Stimulated activated naive CD8-positive, alpha-beta T cell treated with anti-CD3 and anti-CD28 coated beads, Interleukin-15, amount 100 ng/mL, for 72 hours (primary cell): ENCODE results near the gene GRIP2.

ENCODE experiments used
- ATAC-seq: fragments of 150-1000 bp; cut with Tn5 transposase; 2 replicates; pipeline ENCODE4 v1.10.0; 2021; ENCODE audit warnings: mild to moderate bottlenecking, moderate library complexity
- DNase-seq, 2 donors: peaks; one replicate each; pipeline ENCODE4 v3.0.0; 2021 to 2022
- H3K27ac Mint-ChIP-seq, 2 donors: one replicate each; pipeline ENCODE4 v1.8.0; 2022; ENCODE audit warnings: mild to moderate bottlenecking in 2 of 2, mixed read lengths in 2 of 2, moderate library complexity in 2 of 2
- H3K27me3 Mint-ChIP-seq: one replicate; pipeline ENCODE4 v1.8.0; 2022; ENCODE audit warnings: mixed read lengths
- H3K4me1 Mint-ChIP-seq: one replicate; pipeline ENCODE4 v1.8.0; 2022; ENCODE audit warnings: mild to moderate bottlenecking, mixed read lengths
- H3K4me3 Mint-ChIP-seq, 2 donors: one replicate each; pipeline ENCODE4 v1.8.0; 2022; ENCODE audit warnings: mild to moderate bottlenecking in 2 of 2, mixed read lengths in 2 of 2, moderate library complexity in 1 of 2
- H3K9me3 Mint-ChIP-seq, 2 donors: one replicate each; pipeline ENCODE4 v1.8.0; 2022; ENCODE audit warnings: mixed read lengths in 2 of 2

The GRIP2 gene

GRCh38 chr3:14481646-14482036, 58.5 kb downstream of the GRIP2 start:
- no peak for ATAC-seq
- Mint-ChIP-seq H3K4me3 (no peak overlapping the region), H3K27ac (peak overlapping the region in 1 of 2 donors; percentile 28)

GRCh38 chr3:14481018-14481645, 59.0 kb downstream of the GRIP2 start:
- no peaks in the 10 kb centered on the region for H3K4me1 Mint-ChIP-seq
- no peak for DNase-seq
- H3K9me3 Mint-ChIP-seq, result no peaks in the 10 kb centered on the region
- H3K27ac Mint-ChIP-seq, result peak overlapping the region; percentile 30 to 86
- no peak for ATAC-seq
- no peaks in the 10 kb centered on the region for H3K27me3 Mint-ChIP-seq
- H3K4me3 Mint-ChIP-seq, result no peak overlapping the region

More at GRCh38 chr3:14481646-14482036, 58.5 kb downstream of the GRIP2 start:
- H3K4me1 Mint-ChIP-seq, result no peaks in the 10 kb centered on the region
- H3K9me3 Mint-ChIP-seq, result no peaks in the 10 kb centered on the region
- DNase-seq, result no peak
- H3K27me3 Mint-ChIP-seq, result no peaks in the 10 kb centered on the region

DNA sequence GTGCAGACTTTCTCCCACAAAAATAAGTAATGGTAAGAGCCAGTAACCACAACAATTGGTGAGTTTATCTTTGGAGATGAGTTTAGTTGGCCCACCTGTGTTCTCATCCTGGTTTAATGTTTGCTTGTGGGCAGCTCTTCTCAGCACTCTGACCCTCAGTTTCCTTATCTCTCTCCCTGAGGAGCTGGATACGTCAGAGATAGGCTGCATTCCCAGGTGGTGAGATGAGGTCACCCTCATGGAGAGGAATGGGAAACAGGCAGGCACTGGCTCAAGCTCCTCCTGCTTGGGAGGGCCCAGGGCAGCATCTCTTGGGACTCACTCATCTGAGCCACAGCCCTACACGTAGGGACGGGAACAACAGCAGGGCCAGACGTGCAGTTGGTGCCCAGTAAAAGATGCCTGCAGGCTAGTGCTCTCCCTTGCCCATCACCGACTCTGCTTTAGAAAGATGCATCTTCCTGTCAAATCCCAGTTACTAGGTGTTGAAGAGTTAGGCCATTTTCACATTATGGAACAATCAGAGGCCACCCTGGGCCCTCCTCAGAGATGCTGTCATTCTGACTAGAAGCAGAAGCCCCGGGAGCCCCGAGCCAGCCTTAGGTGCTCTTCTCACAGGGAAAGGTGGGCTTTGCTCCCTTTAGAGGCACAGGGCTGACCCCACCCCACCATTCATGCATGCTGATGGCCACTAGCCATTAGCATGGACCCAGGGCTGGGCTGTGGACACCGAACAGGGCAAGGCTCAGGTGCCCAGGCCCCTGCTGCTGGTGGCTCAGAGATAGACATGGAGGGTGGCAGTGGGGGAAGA, 59.7 kb downstream of the GRIP2 start:
- no peak overlapping the region for H3K4me3 Mint-ChIP-seq
- no peaks in the 10 kb centered on the region for H3K9me3 Mint-ChIP-seq
- ATAC-seq, result no peak
- no peak for DNase-seq
- no peaks in the 10 kb centered on the region for H3K27me3 Mint-ChIP-seq
- no peaks in the 10 kb centered on the region for H3K4me1 Mint-ChIP-seq
- peak overlapping the region; percentile 30 to 86 for H3K27ac Mint-ChIP-seq

DNA sequence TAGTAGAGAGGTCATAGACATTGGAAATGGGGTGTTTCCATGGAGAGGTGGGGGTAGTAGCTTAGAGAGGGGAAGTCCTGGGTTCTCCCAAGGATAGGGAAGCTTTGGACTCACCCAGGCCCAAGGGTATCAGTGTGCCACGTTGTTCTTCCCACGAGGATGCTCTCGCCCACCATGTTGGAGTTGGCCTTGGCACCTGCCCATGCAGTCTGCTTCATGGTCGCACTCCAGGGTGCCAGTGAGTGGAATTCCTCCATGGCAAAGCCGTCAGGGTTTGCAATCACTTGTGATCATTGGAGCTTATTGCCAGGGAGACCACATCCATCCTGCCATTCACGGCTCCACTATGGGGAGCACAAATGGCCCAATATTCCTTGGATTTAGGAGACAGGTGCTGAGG, 60.6 kb downstream of the GRIP2 start:
- no peak for DNase-seq
- H3K4me3 Mint-ChIP-seq, result no peak overlapping the region
- no peaks in the 10 kb centered on the region for H3K4me1 Mint-ChIP-seq
- no peak overlapping the region for H3K27ac Mint-ChIP-seq
- no peak for ATAC-seq
- no peaks in the 10 kb centered on the region for H3K27me3 Mint-ChIP-seq
- no peaks in the 10 kb centered on the region for H3K9me3 Mint-ChIP-seq

DNA sequence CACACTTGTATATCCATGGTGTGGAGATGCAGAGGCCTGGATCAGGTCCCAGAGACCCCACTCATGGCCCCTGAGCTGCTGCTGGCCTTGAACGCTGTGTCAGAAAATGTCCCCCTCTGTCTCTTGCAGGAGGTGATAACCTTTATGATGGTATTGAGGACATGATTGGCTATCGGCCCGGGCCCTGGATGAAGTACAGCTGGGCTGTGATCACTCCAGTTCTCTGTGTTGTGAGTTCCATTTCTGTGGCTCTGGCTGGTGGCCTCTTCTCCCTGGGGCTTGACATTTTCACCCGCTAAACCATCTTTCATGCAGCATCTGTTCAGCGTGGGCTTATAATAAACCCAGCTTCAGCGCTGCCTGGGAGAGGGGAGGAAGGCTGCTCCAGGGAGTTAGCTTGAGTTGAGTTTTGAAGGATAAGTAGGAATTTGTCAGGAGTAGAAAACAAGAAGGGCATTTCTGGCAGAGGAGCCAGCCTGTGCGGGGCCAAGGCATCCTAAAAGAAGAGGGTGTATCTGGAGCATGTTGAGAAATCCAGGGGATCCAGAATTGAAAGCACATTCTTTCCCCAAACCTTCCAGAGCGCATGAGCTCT, 61.1 kb downstream of the GRIP2 start:
- H3K4me3 Mint-ChIP-seq, result no peak overlapping the region

DNA sequence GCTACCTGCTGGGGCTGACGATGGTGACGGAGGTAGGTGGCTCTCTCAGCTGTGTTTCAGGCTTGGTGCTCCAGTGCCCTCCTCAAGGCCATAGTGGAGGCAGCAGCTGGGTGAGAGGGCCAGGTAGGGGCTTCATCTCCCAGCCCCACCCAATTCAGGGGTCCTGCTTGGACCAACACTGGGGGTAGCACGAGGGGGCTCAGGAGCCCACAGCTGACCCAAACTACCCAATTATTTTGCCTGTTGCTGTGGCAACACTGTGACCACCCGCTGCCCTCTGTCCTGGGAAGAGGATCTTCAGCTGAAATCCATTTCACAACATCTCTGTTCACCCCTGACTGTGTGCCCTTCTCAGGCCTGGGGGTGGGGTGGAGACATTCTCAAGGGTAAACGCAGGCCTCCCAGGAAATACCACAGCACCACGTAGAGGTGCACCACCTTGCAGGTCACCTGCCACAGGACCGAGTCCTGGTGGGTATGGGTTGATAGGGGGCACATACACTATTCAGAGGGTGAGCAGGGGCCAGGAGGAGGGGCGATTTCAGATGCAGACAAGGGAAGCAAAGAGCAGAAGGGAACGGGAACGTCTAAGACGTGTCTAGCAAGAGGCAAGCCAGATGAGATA, 62.7 kb downstream of the GRIP2 start:
- H3K9me3 Mint-ChIP-seq, result no peaks in the 10 kb centered on the region
- DNase-seq (no peak), ATAC-seq (no peak)
- H3K4me3 Mint-ChIP-seq, result no peak overlapping the region
- H3K27me3 Mint-ChIP-seq, result no peaks in the 10 kb centered on the region
- H3K4me1 Mint-ChIP-seq, result no peaks in the 10 kb centered on the region
- H3K27ac Mint-ChIP-seq, result peak overlapping the region in 1 of 2 donors; percentile 50

More for the DNA sequence above, 61.1 kb downstream of the GRIP2 start:
- DNase-seq (no peak), ATAC-seq (no peak)
- H3K9me3 Mint-ChIP-seq, result no peaks in the 10 kb centered on the region
- H3K27ac Mint-ChIP-seq, result peak overlapping the region in 1 of 2 donors; percentile 3
- H3K27me3 Mint-ChIP-seq, result no peaks in the 10 kb centered on the region
- H3K4me1 Mint-ChIP-seq, result no peaks in the 10 kb centered on the region

DNA sequence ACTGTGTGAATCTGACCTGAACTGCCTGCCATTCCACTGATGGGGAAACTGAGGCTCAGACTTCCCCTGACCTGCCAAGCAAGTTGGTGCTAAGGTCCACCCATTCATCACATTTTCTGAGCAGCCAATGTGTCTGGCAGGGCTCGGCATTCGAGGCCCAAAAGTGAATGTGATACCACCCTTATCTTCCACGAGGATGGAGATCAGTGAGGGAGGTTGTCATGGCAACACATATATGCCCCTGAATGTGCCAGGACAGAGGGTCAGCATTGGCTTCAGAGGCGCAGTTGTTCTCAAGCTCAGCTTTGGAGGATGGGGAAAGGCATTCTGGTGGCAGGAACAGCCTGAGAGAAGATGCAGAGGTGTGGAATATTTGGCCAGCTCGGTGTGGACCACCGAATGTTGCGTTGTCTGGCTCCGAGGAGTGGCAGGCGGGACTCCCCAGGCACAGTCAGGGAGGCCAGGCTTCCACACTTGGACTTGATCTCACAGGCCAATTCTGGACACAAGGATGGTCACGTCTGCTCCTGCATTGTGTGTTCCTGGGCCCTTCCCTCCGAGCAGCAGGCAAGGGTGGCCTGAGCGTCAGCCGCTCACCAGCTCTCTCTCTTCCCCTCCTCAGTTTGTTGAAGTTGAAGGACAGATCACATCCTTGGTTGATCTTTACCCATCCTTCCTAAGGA, 63.4 kb downstream of the GRIP2 start:
- H3K27me3 Mint-ChIP-seq, result no peaks in the 10 kb centered on the region
- H3K4me3 Mint-ChIP-seq, result no peak overlapping the region
- ATAC-seq, result no peak
- peak overlapping the region; percentile 50 to 82 for H3K27ac Mint-ChIP-seq
- no peak for DNase-seq
- no peaks in the 10 kb centered on the region for H3K4me1 Mint-ChIP-seq
- H3K9me3 Mint-ChIP-seq, result no peaks in the 10 kb centered on the region

GRCh38 chr3:14475621-14476020, 64.5 kb downstream of the GRIP2 start:
- Mint-ChIP-seq H3K27ac (no peak overlapping the region), H3K9me3 (no peaks in the 10 kb centered on the region)
- ATAC-seq, result no peak

DNA sequence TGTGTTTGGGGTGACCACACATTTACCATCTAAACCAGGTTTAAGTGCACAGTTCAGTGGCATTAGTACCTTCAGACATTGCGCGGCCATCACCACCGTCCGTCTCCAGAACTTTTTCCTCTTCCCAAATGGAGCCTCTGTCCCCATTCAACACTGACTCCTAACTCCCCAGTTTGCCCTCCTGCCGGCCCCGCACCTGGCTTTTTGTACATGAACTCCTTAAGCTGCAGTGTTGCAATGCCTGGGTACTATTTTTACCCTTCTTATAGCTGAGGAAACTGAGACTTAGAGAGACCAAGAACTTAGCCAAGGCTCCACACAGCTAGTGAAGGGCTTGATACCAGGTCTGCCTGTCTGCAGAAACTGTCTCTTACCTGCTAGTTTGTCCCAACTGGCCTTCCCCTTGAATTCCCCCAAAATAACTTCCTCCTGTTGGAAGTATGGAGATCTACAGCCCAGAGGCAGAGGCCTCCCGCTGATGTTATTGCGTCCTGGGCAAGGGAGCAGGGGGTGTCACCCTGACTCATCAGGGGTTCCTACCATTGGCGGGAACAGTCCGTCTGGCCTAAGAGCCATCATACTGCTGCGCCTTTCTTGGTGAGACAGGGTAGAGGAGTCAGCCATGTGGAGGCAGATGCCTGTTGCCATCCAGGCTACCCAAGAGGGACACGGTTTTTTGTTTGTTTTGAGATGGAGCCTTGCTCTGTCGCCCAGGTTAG, 65.6 kb downstream of the GRIP2 start:
- peak overlapping the region in 1 of 2 donors; percentile 48 for H3K27ac Mint-ChIP-seq
- ATAC-seq (no peak), DNase-seq (no peak)
- H3K4me3 Mint-ChIP-seq, result no peak overlapping the region
- no peaks in the 10 kb centered on the region for H3K9me3 Mint-ChIP-seq
- no peaks in the 10 kb centered on the region for H3K27me3 Mint-ChIP-seq
- no peaks in the 10 kb centered on the region for H3K4me1 Mint-ChIP-seq

More at GRCh38 chr3:14475621-14476020, 64.5 kb downstream of the GRIP2 start:
- Mint-ChIP-seq H3K27me3 (no peaks in the 10 kb centered on the region), H3K4me3 (no peak overlapping the region), H3K4me1 (no peaks in the 10 kb centered on the region)
- no peak for DNase-seq

DNA sequence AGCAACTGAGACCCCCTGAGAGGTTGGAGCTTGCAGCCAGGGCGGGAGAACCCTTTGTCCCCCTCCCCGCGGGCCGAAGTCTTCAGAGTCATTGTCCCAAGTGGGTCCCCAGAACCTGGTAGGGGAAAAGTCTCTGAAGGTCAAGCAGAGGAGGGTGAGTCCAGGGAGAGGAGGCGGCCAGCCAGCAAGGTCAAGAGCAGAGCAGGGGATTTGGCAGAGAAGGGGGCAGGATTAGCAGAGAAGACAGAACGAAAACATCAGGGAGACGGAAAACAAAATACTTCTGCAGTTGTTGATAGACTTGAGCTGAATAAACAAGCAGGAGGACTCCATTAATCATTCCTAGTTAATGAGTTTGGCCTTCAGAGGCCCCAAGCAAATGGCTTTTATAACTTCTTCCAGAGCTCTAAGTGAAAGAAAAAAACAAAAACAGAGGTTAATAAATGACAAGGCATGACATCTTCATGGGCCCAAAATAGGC, 66.7 kb downstream of the GRIP2 start:
- DNase-seq, result no peak
- Mint-ChIP-seq H3K4me3 (no peak overlapping the region), H3K4me1 (no peaks in the 10 kb centered on the region), H3K27ac (peak overlapping the region; percentile 53 to 72), H3K9me3 (no peaks in the 10 kb centered on the region), H3K27me3 (no peaks in the 10 kb centered on the region)
- ATAC-seq, result no peak

DNA sequence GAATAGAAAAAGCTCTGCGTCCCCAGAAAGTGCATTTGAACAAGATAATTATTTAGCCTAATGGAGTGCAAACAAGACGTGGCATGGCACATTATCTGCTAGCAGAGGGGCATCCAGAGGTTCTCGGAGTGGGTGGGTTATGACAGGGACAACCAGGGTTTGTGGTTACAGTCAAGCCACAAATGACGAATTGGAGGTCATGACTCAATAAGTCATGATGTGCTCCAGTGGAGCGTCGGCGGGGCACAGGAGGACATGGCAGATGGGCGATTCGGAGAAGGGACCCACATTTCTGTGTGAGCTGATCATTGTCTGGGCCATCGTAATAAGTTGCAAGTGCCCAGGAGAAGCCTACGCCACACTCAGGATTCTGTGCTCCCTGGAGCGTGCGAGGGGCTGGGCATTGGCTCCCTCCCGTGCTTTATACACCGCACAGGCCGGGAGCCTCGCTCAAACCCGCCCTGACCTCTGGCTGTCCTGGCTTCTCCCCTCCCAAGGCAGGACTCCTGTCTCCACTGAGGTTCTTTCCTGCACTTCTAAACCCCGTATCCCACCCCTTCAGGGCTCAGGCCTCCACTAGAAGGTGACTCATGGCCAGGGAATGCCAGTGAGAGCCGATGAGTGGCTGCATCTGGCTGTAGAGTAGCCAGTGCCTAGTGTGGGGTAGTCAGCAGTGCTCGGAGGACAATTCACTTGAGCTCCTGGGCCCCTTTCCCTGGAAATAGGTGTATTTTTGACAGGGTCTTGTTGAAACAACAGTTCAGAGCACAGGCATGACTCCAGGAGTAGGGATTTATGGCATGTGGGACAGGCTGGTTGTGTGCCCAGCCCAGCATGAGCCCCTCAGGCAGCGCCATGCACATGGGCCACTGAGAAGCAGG, 67.4 kb downstream of the GRIP2 start:
- H3K9me3 Mint-ChIP-seq, result no peaks in the 10 kb centered on the region
- H3K4me3 Mint-ChIP-seq, result no peak overlapping the region
- H3K27me3 Mint-ChIP-seq, result no peaks in the 10 kb centered on the region
- ATAC-seq, result peak; percentile 36
- no peak for DNase-seq
- H3K27ac Mint-ChIP-seq, result peak overlapping the region; percentile 40 to 72
- no peaks in the 10 kb centered on the region for H3K4me1 Mint-ChIP-seq

- no peaks in the 10 kb centered on the region for H3K4me1 Mint-ChIP-seq
- DNase-seq, result no peak
- no peaks in the 10 kb centered on the region for H3K27me3 Mint-ChIP-seq
- no peak overlapping the region for H3K4me3 Mint-ChIP-seq
- no peaks in the 10 kb centered on the region for H3K9me3 Mint-ChIP-seq
- no peak overlapping the region for H3K27ac Mint-ChIP-seq
- no peak for ATAC-seq
Observed at GRCh38 chr3:14471690-14472089, 68.5 kb downstream of the GRIP2 start.

GRCh38 chr3:14471016-14471415, 69.1 kb downstream of the GRIP2 start:
- DNase-seq, result no peak
- H3K9me3 Mint-ChIP-seq, result no peaks in the 10 kb centered on the region
- H3K4me1 Mint-ChIP-seq, result no peaks in the 10 kb centered on the region
- H3K27ac Mint-ChIP-seq, result no peak overlapping the region
- H3K27me3 Mint-ChIP-seq, result no peaks in the 10 kb centered on the region
- no peak overlapping the region for H3K4me3 Mint-ChIP-seq
- ATAC-seq, result no peak

DNA sequence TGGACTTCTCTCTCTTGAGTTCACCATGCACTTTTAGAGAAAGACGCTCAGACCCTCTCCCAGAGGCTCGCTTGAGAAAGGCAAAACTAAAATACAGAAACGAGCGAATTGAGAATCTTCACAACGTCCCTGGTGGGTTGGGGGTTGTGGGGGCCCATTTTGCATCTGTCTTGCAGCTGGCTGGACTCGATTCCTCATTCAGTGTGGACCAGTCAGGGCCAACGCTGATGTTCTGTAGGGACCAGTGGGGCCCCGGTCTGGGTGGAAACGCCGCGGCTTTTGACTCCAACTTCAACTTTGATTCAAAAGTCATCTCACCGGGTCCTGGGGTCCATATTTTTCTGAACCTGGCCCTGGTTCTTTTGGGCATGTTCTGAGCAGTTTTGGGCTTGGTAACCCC, 69.7 kb downstream of the GRIP2 start:
- H3K4me3 Mint-ChIP-seq, result no peak overlapping the region
- ATAC-seq (no peak), DNase-seq (no peak)
- no peaks in the 10 kb centered on the region for H3K4me1 Mint-ChIP-seq
- H3K9me3 Mint-ChIP-seq, result no peaks in the 10 kb centered on the region
- no peak overlapping the region for H3K27ac Mint-ChIP-seq
- H3K27me3 Mint-ChIP-seq, result no peaks in the 10 kb centered on the region
